Measurements from ENCODE around the gene CEACAM20. TPM values are rescaled to one million over a fixed set of nuclear protein-coding genes. Genes with fewer than 3 reads are reported as not detected.
A peak's percentile ranks its signal among the peaks of the same experiment; 100 is the strongest.

Gene CEACAM20
- total RNA-seq, 3 donors from 2014 or later (not counting 1 experiment from before 2014, with no cell fraction given) = not detected

GRCh38 chr19:44499559-44499958, 29.9 kb downstream of the CEACAM20 start:
- Histone ChIP-seq H3K4me1 (ENCODE audit: control insufficient read depth, insufficient read depth, low read length) (peaks cover 31% of the 10 kb centered on the region), H3K9me3 (ENCODE audit: control insufficient read depth, insufficient read depth, low read length) (peaks cover 38% of the 10 kb centered on the region), H3K27me3 (ENCODE audit: control insufficient read depth, insufficient read depth, low read length) (peaks cover 2% of the 10 kb centered on the region), H3K36me3 (ENCODE audit: control insufficient read depth, insufficient read depth, low read length) (peaks cover 22% of the 10 kb centered on the region), H3K4me3 (ENCODE audit: low read length) (peak overlapping the region; percentile 75), H3K27ac (ENCODE audit: low read length) (no peak overlapping the region)
- peaks cover 44 to 56% of the 10 kb centered on the region in 2 donors for H3K4me1 Mint-ChIP-seq
- TF ChIP-seq CTCF (IDR thresholded peaks at IDR 0.05) = no peak
- peak overlapping the region; percentile 97 for H3K4me3 Mint-ChIP-seq
- peaks cover 3 to 11% of the 10 kb centered on the region in 2 donors for H3K27me3 Mint-ChIP-seq (ENCODE audit: low read depth in 2 of 2)
- H3K9me3 Mint-ChIP-seq = peaks cover 3 to 14% of the 10 kb centered on the region in 2 donors
- intact Hi-C loops (cut with micrococcal nuclease) = no loop called here
- WGBS (ENCODE audit: insufficient coverage) = 37% methylated on average over 6 of the region's 6 CpGs
- H3K27ac Mint-ChIP-seq = peak overlapping the region; percentile 91 to 95
- DNase-seq (no peak), ATAC-seq (no peak)
- peaks cover 14% of the 10 kb centered on the region for H3K36me3 Mint-ChIP-seq

- Mint-ChIP-seq H3K27ac (peak overlapping the region in 1 of 2 donors; percentile 95), H3K4me1 (peaks cover 44 to 56% of the 10 kb centered on the region in 2 donors), H3K9me3 (peaks cover 3 to 14% of the 10 kb centered on the region in 2 donors), H3K36me3 (peaks cover 20% of the 10 kb centered on the region), H3K27me3 (ENCODE audit: low read depth in 2 of 2) (peaks cover 0 to 5% of the 10 kb centered on the region in 2 donors), H3K4me3 (peak overlapping the region; percentile 97)
- no peak for ATAC-seq
- intact Hi-C loops (cut with micrococcal nuclease) = no loop called here
- WGBS (ENCODE audit: insufficient coverage) = 99% methylated on average over 9 of the region's 9 CpGs
- H3K36me3 ChIP-seq (ENCODE audit: control insufficient read depth, insufficient read depth, low read length) = peaks cover 26% of the 10 kb centered on the region
- peaks cover under 1% of the 10 kb centered on the region for H3K27me3 ChIP-seq (ENCODE audit: control insufficient read depth, insufficient read depth, low read length)
- peak in 1 of 2 donors; percentile 5 for DNase-seq
- TF ChIP-seq CTCF (IDR thresholded peaks at IDR 0.05) = no peak
- H3K27ac ChIP-seq (ENCODE audit: low read length) = no peak overlapping the region
- H3K4me3 ChIP-seq (ENCODE audit: low read length) = no peak overlapping the region
- H3K9me3 ChIP-seq (ENCODE audit: control insufficient read depth, insufficient read depth, low read length) = peaks cover 44% of the 10 kb centered on the region
- H3K4me1 ChIP-seq (ENCODE audit: control insufficient read depth, insufficient read depth, low read length) = peaks cover 31% of the 10 kb centered on the region
Measured at GRCh38 chr19:44498988-44499387, 30.5 kb downstream of the CEACAM20 start.

GRCh38 chr19:44496711-44497110, 32.8 kb downstream of the CEACAM20 start:
- Histone ChIP-seq H3K36me3 (ENCODE audit: control insufficient read depth, insufficient read depth, low read length) (peaks cover 45% of the 10 kb centered on the region), H3K27me3 (ENCODE audit: control insufficient read depth, insufficient read depth, low read length) (no peaks in the 10 kb centered on the region), H3K4me1 (ENCODE audit: control insufficient read depth, insufficient read depth, low read length) (peaks cover 31% of the 10 kb centered on the region), H3K9me3 (ENCODE audit: control insufficient read depth, insufficient read depth, low read length) (peaks cover 64% of the 10 kb centered on the region), H3K27ac (ENCODE audit: low read length) (no peak overlapping the region), H3K4me3 (ENCODE audit: low read length) (no peak overlapping the region)
- no peak for ATAC-seq
- peaks cover 50 to 56% of the 10 kb centered on the region in 2 donors for H3K4me1 Mint-ChIP-seq
- H3K27me3 Mint-ChIP-seq (ENCODE audit: low read depth in 2 of 2) = no peaks in the 10 kb centered on the region
- WGBS (ENCODE audit: insufficient coverage) = 100% methylated on average over 1 of the region's 1 CpG
- DNase-seq = no peak
- H3K4me3 Mint-ChIP-seq = no peak overlapping the region
- no peak for TF ChIP-seq CTCF (IDR thresholded peaks at IDR 0.05)
- no peak overlapping the region for H3K27ac Mint-ChIP-seq
- H3K9me3 Mint-ChIP-seq = peaks cover 7 to 24% of the 10 kb centered on the region in 2 donors
- H3K36me3 Mint-ChIP-seq = peaks cover 41% of the 10 kb centered on the region
- intact Hi-C loops (cut with micrococcal nuclease) = no loop called here

Measured in natural killer cell (primary cell).